Stimulated activated CD4-positive, alpha-beta T cell treated with anti-CD3 and anti-CD28 coated beads, Interleukin-4, amount 100 ng/mL, for 48 hours (primary cell): Measurements from ENCODE around the gene APOBEC3A.
"Not testable (repeated sequence)": the region's sequence is repeated elsewhere in the genome, so short reads cannot be mapped to it uniquely, and the experiment has no call there.

Source experiments
- DNase-seq, 2 donors: peaks; one replicate each; pipeline ENCODE4 v3.0.0-alpha.2; 2020; ENCODE audit warnings: low read depth in 2 of 2

Gene APOBEC3A

DNA sequence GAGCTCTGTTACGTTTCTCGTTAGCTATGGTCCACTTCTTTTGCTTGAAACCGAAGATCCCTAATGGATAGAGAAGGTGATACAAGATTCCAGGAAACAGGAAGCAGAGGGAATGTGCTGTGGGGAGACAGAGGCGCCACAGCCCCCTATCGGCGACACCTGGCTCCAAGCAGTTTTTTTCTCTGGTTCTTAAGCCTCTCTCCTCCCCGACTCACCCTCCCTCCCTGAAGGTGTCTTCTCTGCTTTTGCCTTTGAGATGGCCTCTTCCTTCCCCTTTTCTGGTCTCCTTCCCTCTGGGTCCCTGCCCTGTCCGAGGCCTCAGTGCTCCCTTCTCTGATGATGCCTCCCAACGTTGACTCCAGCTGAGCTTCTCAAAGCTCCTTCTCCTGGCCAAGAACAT is 14.2 kb upstream of the APOBEC3A start:
- no peak for DNase-seq

DNA sequence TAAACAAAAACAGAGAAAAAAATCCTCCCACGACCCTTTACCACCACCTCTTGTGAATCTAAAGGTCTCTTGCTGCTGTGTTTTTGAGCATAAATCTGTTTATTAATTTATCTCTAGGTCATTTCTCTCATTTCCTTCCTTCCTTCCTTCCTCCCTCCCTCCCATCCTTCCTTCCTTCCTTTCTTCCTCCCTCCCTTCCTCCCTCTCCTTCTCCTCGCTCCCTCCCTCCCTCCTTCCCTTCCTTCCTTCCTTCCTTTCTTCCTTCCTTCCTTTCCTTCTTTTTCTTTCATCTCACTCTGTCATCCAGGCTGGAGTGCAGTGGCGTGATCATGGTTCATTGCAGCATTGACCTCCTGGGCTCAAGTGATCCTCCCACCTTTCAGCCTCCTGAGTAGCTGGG is 13.5 kb upstream of the APOBEC3A start:
- no peak for DNase-seq

DNA sequence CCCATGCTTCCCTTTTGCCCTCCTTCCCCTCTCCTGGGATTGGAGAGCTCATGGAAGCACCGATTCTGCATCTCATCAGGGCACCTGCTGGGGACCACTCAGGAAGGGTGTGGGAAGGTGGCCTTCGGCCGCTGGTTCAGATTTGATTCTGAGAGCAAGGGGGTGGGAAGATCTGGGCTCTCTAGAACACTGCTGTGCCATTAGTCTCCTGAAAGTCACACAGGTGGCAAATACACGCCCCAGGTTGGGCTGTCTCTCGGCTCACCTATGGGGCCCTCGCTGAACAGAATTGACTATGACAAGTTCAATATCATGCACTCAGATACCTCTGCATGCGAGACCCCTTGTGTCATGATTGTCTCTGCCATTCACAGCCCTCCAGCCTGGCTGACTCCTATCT is 12.8 kb upstream of the APOBEC3A start:
- DNase-seq: no peak

DNA sequence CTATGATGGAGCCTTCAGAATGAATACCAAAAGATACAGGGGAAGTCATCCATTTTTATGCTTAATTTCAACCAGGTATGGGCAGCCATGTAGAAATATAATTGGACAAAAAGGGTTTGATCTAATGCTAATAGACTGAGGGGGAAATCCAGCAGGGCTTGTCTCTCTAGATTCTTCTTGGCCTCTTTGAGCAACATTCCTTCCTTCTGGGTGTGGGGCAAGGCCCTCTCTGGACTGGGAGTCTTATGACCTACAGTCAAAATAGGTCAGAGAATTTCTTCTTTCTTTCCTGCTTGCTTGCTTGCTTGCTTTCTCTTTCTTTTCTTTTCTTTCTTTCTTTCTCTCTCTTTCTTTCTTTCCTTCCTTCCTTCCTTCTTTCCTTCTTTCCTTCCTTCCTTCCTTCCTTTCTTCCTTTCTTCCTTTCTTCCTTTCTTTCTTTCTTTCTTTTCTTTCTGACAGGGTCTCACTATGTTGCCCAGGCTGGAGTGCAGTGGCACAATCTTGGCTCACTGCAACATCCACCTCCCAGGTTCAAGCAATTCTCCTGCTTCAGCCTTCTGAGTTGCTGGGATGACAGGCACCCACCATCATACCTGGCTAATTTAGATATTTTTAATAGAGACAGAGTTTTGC is 11.6 kb upstream of the APOBEC3A start:
- not testable (repeated sequence) for DNase-seq

DNA sequence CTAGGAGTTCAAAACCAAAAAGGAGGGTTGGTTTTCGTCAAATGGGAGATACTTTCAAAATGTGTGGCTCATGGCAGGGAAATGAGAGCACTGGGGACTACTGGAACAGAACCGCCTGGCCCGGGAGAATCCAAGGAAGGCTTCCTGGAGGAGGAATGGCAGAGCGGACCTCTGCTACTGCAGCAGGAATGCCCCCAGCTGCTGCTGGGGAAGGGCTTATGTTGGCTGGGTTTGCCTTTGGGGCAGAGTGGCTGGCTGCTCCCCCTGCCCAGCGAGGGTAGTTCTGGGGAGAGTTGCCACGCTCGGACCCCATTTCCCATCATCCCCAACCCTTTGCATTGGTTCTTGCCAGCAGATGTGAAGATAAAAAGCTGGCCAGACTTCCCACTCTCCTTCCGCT is 10.6 kb upstream of the APOBEC3A start:
- no peak for DNase-seq

DNA sequence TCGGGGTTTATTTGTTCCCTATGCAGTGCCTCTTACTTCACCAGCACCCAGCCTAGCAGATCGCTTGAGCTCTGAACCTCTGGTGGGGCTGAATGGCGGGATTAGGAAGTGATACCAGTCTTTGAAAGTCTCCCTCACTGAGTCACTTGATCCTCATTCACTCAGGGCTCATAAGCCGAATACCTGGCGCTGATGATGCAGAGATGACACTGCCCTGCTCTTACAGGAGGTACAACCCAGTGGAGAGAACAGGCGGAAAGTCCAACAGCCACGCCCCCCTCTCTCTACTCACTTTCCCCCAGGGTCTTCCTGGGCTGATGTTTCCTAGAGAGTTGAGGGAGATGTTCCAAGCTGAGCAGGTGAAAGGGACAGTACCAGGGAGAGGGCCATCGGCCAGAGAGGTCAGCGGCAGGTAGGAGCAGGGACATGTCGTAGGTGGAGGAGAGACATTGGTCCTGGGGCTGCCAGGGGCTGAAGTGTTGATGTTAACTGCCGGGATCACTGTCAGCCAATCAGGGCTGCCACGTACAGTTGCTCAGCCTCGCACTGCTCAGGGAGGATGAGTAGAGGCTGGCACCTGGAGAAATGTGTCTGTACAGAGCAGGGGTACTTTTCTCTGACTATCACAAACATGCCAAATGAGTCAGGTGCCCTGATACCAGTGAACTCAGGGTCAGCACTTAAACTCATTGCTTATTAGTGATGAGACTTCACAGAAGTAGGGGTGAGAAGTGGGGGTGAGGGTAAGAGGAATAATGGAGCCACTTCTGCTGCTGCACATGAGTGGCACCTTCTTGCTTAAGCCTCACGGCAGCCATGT is 9.9 kb upstream of the APOBEC3A start:
- DNase-seq: peak in 1 of 2 donors; percentile 32

DNA sequence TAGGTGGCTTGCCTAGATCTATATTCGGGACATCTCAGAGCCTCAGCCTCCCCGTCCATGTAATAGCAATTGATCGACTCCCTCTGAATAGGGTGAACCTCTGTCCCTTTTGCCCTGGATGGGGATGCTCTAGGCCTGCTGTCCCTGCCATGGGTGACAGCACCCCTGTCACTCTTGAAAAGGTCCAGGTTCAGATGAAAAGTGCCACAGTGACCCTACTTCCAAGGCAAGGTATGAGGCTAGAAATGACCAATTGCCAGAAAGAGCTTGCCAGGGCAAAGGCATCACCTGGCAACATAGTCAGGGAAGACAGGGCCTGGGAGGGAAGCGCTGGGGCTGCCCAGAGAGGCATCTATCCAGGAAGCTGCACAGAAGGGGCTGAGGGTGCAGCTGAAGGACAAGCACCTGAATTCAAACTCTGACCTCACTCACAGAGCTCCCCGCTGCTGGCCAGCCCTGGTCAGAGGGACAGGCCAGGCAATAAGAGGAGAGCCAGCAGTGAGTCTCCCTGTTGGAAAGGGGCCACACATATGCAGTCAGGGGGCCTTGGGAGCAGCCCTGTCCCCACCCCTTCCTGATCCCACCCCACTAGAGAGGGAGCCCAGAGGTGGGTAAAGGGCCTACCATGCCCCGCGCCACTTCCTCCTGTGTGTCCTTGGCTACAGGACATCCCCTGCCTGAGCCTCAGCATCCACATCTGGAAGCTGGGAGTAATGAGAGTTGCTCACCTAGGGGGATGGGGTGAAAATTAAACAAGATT is 9.0 kb upstream of the APOBEC3A start:
- DNase-seq: no peak

DNA sequence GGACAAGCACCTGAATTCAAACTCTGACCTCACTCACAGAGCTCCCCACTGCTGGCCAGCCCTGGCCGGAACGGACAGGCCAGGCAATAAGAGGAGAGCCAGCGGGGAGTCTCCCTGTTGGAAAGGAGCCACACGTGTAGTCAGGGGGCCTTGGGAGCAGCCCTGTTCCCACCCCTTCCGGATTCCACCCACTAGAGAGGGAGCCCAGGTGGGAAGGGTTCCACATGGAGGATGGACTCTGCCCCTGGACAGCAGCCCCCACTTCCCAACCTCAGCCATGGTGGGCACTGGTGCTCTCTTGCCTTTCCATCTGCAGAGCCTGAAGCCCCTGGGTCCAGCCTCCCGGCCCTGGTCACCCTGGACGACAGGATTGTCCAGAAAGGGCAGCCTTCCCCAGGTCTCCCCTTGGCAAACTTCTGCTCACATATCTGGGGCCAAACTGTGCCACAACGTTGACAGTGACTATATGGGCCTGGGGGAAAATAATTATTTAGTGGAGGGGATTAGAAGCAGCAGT is 7.5 kb upstream of the APOBEC3A start:
- no peak for DNase-seq

DNA sequence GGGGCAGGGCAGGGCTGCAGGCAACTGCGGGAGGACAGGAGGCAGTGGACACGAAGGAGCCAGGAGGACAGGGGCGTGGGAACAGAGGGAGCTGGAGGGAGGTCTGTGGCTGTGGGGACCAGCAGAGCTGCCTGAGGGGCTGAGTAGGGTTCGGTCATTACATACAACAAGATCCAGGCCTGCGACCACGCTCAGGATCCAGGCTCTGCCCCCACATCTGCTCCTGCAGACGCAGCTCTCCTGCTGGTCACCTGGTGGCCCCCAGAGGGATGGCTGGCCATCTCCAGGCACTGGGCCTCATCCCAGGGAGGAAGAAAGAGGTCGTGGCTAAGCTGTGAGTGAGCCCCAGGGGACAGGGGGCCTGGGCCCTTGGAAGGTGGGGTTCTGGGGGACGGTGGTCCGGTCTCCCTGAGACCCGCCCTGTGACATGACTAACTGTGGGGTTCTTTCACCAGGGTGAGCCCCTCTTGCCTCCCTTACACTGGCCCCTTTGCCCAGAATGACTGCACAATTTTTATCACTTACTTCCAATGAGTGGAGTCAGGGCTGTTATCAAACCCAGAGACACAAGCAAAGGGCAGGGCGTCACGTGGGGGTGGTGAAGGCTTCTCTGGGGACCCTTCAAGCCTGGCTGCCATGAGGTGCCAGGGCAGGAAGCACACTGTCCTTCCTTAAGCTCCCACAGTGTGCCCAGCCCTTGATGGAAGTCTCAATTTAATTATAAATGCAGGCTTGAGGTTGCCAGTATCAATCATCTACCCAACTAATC is 6.7 kb upstream of the APOBEC3A start:
- DNase-seq: no peak

DNA sequence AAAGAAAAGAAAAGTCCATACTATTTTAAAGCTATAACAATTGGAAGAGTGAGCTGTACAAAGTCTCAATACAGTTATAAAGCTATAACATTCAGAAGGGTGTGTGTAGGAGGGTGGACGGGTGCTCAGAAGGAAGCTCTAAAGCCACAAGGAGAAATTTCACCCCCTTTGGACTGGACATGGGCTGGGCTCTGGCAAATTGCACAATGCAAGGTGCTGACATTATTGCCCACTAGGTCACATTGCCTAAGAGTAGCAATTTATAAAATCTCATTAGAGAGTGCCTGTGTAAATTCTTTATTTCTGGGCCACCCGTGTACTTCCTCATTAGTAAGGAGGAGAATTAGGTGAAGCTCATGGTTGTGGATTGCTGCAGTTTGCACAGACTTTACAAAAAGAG is 5.7 kb upstream of the APOBEC3A start:
- no peak for DNase-seq

DNA sequence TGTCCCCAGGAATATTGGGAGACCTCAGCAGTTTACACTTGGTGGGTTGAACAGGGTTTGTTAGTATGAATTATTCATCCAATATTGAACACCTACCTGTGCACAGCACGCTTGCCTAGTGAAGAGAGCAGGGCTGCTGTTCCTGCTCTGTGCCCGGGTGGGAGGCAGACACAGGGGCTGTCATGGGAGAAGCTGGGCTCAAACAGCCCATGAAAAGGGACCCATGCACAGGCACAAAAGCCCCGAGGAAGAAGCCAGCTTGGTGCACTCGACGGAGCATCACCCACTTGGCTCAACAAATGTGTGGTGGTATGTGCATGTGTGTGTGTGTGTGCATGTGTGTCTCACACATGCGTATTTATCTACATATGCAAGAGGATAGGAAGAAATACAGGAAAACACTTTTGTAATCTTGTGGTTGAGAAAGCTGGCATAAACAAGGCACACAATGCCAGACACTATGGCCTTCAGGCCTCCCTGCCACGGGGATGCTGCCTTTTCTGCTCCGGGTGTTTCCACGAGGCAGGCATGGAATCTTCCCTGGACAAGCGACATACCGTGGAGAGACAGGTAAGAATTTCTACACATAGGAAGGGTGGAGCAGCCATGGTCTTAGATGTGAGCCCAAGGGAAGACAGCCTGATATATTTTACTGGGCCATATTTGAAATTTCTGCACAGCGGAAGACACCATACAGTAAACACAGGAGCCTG is 5.0 kb upstream of the APOBEC3A start:
- no peak for DNase-seq

DNA sequence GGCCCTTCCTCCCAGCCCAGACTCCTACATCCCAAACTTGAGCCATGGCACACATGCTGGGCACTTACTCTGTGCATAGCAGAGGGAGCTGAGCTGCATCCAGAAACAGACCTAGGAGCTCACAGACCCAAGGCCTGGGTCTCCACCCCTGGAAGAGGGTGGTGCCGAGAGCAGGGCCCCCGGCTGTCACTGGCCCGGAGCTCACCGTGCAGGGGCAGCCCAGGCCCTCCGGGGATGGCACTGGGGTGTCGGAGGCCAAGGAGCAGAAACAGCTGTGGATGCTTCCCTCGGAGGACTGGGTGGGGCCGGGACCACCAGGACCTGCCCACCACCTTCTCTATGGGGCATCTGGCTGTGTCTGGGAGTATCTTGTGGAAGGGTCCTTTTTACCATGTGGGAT is 4.3 kb upstream of the APOBEC3A start:
- DNase-seq: no peak

DNA sequence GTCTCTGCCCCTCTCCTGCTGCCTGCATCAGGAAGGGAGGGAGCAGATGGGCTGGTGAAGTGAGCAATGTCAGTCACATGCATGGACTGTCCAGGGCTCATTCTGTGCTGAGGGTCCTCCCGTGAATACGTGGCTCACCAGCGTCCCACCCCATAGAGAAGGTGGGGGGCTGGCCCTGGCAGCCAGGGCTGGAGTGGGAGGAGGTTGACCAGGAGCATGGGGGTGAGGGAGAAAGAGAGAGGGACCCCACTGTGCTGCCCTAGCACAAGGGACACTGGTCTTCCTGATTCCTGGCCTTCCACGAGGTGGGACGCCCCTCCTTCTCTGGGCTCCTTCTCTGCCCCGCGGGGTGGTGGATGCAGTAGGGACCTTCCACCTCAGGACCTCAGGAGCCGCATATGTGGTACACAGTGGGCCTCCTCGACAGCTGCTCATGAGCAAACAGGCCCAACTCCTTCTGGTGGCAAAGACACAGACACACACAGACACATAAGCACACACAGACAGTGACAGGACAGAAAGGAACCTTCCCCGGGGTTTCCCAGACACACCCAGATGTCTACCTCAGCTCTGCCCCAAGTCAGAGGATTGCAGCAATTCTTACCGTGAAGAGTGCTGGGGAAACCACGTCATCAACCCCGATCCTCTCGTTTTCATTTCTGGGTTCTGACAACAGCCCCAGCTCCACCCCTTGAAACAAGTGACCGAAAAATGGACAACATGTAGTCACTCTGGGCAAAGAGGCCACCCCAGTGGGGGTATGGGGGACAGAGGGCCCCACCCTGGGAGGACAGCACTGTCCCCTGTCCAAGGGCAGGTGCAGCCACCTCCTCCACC is 3.6 kb upstream of the APOBEC3A start:
- peak; percentile 57 to 77 for DNase-seq

DNA sequence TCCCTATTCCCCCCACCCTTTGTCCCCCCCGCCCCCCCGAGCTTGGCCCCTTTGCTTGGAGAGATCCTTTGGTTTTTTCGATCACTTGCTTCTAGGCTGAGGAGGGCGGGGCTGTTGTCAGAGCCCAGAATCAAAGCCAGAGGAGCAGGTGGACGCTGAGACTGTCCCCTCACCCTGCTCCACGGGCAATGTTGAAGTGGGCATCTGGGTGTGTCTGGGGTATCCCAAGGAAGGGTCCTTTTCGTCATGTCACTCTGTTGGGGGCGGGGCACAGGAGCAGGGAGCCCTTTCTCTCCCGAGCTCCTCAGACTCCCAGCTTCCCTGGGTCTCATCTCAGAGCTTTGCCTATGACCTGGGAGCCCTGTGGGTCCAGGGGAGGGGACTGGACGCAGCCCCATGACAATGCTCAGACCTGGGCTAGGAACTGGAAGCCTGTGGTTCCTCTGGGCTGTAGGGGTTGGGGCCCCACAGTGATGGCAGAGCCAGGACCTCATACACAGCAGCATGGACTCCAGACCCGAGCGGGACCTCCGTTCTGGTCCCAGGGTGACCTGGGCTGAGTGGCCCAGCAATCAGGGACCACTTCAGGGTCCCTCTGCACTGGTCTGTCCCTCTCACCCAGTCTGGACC is 2.9 kb upstream of the APOBEC3A start:
- DNase-seq: no peak

DNA sequence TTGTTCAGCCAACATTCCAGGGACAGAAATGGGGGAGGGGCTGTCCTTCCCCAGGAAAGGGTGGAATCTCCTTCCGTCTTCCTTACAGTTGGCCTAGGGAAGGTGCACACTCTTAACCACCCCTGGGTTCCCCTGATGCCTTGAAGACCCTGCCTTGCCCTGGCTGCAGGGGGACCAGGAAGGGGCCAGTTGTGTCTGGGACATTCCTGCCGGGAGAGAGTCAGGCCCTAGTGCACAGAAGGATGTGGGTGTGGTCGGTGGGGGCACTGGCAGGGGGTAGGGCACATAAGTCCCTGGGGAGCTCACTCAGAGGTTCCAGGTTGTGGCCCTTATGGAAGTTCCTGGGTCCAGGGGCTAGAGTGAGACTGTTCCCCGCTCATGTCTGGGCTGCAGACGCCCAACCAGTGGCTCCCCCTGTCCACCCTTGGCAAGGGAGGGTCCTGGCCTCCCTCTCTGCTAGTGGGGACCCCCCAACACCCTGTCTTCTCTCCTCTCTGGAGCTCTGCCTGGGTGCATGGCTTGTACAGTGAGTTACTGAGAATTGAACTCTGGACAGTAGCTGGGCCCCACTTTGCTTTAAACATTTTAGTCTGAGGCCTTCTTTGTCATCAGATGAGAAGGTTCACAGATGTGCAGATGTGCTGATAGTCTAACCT is 2.0 kb upstream of the APOBEC3A start:
- DNase-seq: no peak

DNA sequence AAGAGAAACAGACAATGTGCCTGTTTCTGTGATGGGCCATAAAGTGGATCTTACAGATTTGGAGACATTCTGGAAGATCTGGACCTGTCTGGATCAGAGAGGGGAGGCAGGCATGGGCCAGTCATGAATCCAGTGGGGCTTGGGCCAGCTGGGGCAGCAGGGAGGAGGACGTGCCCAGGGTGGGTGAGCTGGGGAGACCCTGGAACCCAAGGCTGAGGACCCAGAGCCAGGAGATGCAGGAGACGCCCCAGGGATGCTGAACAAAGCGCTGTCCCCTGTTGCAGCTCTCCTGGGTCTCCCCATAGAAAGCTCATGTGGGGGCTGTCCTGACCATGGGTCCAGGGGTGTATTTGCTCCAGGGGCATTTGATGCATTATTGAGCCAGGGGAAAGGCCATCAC is 1.5 kb upstream of the APOBEC3A start:
- no peak for DNase-seq

DNA sequence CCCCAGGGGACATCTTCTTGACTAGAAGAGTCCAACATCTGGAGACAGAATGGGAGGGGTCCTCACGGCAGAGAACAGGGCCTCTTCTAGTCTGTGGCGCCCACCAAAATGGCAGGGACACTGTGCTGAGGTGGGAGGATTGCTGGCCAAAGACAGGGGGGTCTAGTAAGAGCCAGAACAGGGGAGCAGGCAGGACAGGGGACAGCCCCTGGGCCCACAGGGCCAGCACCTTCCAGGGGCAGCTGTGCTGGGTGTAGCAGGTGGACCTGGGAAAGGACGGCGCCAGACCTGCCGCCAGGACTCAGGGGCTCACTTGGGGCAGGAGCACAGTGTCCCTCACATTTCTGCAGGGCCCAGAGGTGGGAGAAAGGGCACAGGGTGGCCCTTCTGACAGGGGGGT is 858 bp upstream of the APOBEC3A start:
- no peak for DNase-seq

DNA sequence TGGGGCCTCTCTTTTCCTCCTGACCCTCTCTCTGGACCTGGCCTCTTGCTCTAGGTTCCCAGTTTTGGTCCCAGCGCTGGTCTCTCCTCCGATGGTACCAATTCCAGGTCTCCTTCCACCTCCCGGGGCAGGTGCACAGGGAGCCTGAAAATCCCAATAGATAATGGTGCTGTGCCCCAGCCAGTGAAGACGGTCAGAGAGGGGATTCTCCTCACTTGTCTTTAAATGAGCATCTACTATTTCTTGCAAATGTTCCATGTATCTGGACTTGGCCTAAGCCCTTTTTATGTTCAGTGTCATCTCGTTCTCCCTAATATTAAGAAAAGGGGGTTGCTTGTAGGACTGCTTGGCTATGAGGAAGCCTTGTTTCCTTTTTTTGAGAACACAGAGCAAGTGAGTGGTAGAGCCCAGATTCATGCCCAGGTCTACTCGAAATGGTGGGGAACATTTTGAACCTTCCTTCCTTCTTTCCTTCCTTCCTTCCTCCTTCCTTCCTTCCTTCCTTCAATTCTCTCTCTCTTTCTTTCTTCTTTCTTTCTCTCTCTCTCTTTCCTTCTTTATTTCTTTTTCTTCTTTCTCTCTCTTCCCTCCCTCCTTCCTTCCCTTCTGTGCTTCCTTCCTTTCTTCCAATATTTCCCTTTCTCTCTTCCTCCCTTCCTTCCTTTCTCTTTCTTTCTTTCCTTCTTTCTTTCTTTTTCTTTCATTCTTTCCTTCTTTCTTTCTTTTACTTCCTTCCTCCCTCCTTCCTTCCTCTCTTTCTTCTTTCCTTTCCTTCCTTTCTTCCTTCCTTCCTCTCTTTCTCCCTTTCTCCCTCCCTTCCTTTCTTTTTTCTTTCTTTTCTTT is 620 bp downstream of the APOBEC3A start:
- DNase-seq: no peak

DNA sequence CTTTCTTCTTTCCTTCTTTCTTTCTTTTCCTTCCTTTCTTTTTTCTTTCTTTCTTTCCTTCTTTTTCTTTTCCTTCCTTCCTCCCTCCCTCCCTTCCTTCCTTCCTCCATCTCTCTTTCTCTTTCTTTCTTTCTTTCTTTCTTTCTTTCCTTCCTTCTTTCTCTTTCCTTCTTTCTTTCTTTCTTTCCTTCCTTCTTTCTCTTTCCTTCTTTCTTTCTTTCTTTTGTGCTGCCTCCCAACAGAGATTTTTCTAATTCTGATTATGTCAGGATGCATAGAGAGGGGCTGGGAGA is 1.2 kb downstream of the APOBEC3A start:
- DNase-seq: not testable (repeated sequence)
